GM12873 (cell line): Measurements from ENCODE around the gene SPATA6L.
A peak's percentile ranks its signal among the peaks of the same experiment; 100 is the strongest.

Source experiments
- CTCF ChIP-seq: IDR thresholded peaks from 2 replicates; pipeline ENCODE4 v1.5.1; 2012; ENCODE audit warnings: low read depth, mild to moderate bottlenecking, moderate library complexity, low read length, control low read depth; ENCODE audit not compliant: insufficient read depth; ENCODE audit errors: missing control alignments

The SPATA6L gene

GRCh38 chr9:4689021-4689420, 22.7 kb upstream of the SPATA6L start:
- TF ChIP-seq CTCF, result no peak

- no peak for TF ChIP-seq CTCF
Measured at GRCh38 chr9:4686584-4686983, 20.3 kb upstream of the SPATA6L start.

- no peak for TF ChIP-seq CTCF
Measured at GRCh38 chr9:4686112-4686511, 19.8 kb upstream of the SPATA6L start.

- TF ChIP-seq CTCF, result no peak
Measured at GRCh38 chr9:4684820-4685219, 18.5 kb upstream of the SPATA6L start.

- TF ChIP-seq CTCF, result no peak
Measured at GRCh38 chr9:4680750-4681149, 14.5 kb upstream of the SPATA6L start.

- TF ChIP-seq CTCF, result no peak
Measured at GRCh38 chr9:4680173-4680525, 13.9 kb upstream of the SPATA6L start.

- peak; percentile 68 for TF ChIP-seq CTCF
Measured at GRCh38 chr9:4679268-4680172, 13.2 kb upstream of the SPATA6L start, which contains the start of gene CDC37L1. Gene CDC37L1, plus strand, starts transcription at chr9:4679569. Its CDS starts 199 bp downstream, at chr9:4679768.
